C4-2B (cell line): ENCODE measurements around the gene GABPB2.

ENCODE experiments used
- CTCF ChIP-seq: fragments of 450-650 bp; conservative IDR thresholded peaks from 2 replicates; pipeline ENCODE4 v1.5.1; 2017; ENCODE audit warnings: mild to moderate bottlenecking
- ZFX ChIP-seq: fragments of 450-650 bp; IDR thresholded peaks from 2 replicates; pipeline ENCODE4 v1.6.1; 2017

- TF ChIP-seq CTCF (no peak), ZFX (no peak)
These were observed 14.4 kb upstream of the GABPB2 start for GRCh38 chr1:151056149-151056548.
